ENCODE data around the gene SERINC5.

GRCh38 chr5:80266566-80266965 lies 10.7 kb upstream of the SERINC5 start:
- no peak for TF ChIP-seq CTCF (IDR thresholded peaks at IDR 0.05)
- TF ChIP-seq POLR2A (IDR thresholded peaks at IDR 0.05) = no peak

All from testis (tissue), 2 donors.